HepG2 (cell line): ENCODE data around the gene INF2. TPM values are rescaled to one million over a fixed set of nuclear protein-coding genes. Genes with fewer than 3 reads are reported as not detected.
A peak's percentile ranks its signal among the peaks of the same experiment; 100 is the strongest.

Experiments used
- AGO2 ChIP-seq: fragments of 200-400 bp; formaldehyde crosslinking; optimal IDR thresholded peaks from 2 replicates; pipeline ENCODE3; 2017; ENCODE audit warnings: mild to moderate bottlenecking, low read depth, low read length, moderate library complexity
- ATF1 ChIP-seq: IDR thresholded peaks from 2 replicates; pipeline ENCODE4 v1.6.1; 2016; ENCODE audit warnings: mild to moderate bottlenecking, control low read depth
- GLI4 ChIP-seq: sonication (generic); formaldehyde crosslinking; IDR thresholded peaks from 2 replicates; pipeline ENCODE4 v1.5.1; 2020; ENCODE audit warnings: missing genetic modification reagents, mild to moderate bottlenecking, moderate library complexity, borderline replicate concordance
- HES4 ChIP-seq: sonication (generic); formaldehyde crosslinking; IDR thresholded peaks from 2 replicates; pipeline ENCODE4 v1.9.0; 2021; ENCODE audit warnings: mild to moderate bottlenecking, missing genetic modification reagents, borderline replicate concordance
- HOMEZ ChIP-seq: IDR thresholded peaks from 2 replicates; pipeline ENCODE4 v1.6.1; 2016; ENCODE audit warnings: low read depth
- HOXA3 ChIP-seq: sonication (generic); formaldehyde crosslinking; IDR thresholded peaks from 2 replicates; pipeline ENCODE4 v1.5.0; 2020; ENCODE audit warnings: missing genetic modification reagents
- MAZ ChIP-seq, 2 experiments: sonication (generic) in 1 of 2; formaldehyde crosslinking in 1 of 2; IDR thresholded peaks; 2 replicates each; pipeline versions ENCODE4 v1.5.0 to v1.6.1; 2012 to 2020; ENCODE audit warnings: low read depth in 2 of 2, mild to moderate bottlenecking in 2 of 2, borderline replicate concordance in 1 of 2, improper control_type of control experiment in 1 of 2, low read length in 1 of 2, missing genetic modification reagents in 1 of 2, moderate library complexity in 1 of 2
- MTA1 ChIP-seq: sonication (generic); formaldehyde crosslinking; IDR thresholded peaks from 2 replicates; pipeline ENCODE4 v1.4.0; 2020; ENCODE audit warnings: missing genetic modification reagents, mild to moderate bottlenecking, borderline replicate concordance
- MXI1 ChIP-seq: IDR thresholded peaks from 3 replicates; pipeline ENCODE4 v1.6.1; 2012; ENCODE audit warnings: low read depth, low read length, inconsistent platforms, borderline replicate concordance
- NFE2L1 ChIP-seq: sonication (generic); formaldehyde crosslinking; IDR thresholded peaks from 2 replicates; pipeline ENCODE4 v1.4.0; 2020; ENCODE audit warnings: missing genetic modification reagents, mild to moderate bottlenecking, borderline replicate concordance
- PITX1 ChIP-seq: sonication (generic); formaldehyde crosslinking; IDR thresholded peaks from 2 replicates; pipeline ENCODE4 v1.5.1; 2020; ENCODE audit warnings: mild to moderate bottlenecking, missing genetic modification reagents
- THAP7 ChIP-seq: sonication (generic); formaldehyde crosslinking; IDR thresholded peaks from 2 replicates; pipeline ENCODE4 v1.8.1; 2023; ENCODE audit warnings: mild to moderate bottlenecking, missing genetic modification reagents
- TRIM24 ChIP-seq: sonication (generic); formaldehyde crosslinking; IDR thresholded peaks from 2 replicates; pipeline ENCODE4 v1.8.0; 2022; ENCODE audit warnings: mild to moderate bottlenecking, missing genetic modification reagents
- ZBTB14 ChIP-seq: sonication (generic); formaldehyde crosslinking; IDR thresholded peaks from 2 replicates; pipeline ENCODE4 v1.4.0; 2020; ENCODE audit warnings: missing genetic modification reagents
- ZBTB25 ChIP-seq: IDR thresholded peaks from 2 replicates; pipeline ENCODE4 v1.6.1; 2018; ENCODE audit warnings: missing genetic modification reagents
- ZBTB42 ChIP-seq: sonication (generic); formaldehyde crosslinking; IDR thresholded peaks from 2 replicates; pipeline ENCODE4 v1.5.0; 2020; ENCODE audit warnings: mild to moderate bottlenecking, missing genetic modification reagents
- ZIK1 ChIP-seq: sonication (generic); formaldehyde crosslinking; IDR thresholded peaks from 2 replicates; pipeline ENCODE4 v1.5.0; 2020; ENCODE audit warnings: mild to moderate bottlenecking, low read depth, missing genetic modification reagents, borderline replicate concordance
- polyA plus RNA-seq, 8 experiments: library from polyadenylated mRNA; depleted of rRNA in 3 of 8; stranded (reverse) in 7 of 8; unstranded in 1 of 8; fragments of >200 nt; fragmentation: Illumina TruSeq in 4 of 8; extraction: Trizol in 4 of 8; gene quantifications; 2 replicates each; pipeline versions ENCODE4 v1.2.1 to v1.2.3, GENCODE V29; 2011 to 2016; ENCODE audit warnings: low read depth in 4 of 8, missing spikeins in 1 of 8, mixed read lengths in 1 of 8; ENCODE audit not compliant: insufficient read depth in 1 of 8
- total RNA-seq, 5 experiments: library from RNA; depleted of rRNA; stranded (reverse); fragments of >200 nt; fragmentation: Illumina TruSeq; extraction: Trizol; gene quantifications; 2 replicates each; pipeline ENCODE4 v1.2.3, GENCODE V29; 2016; ENCODE audit warnings: low read depth in 1 of 5

Gene INF2
- total and polyA plus RNA-seq, 2 of the 13 experiments (the other 11 are each of a cell fraction or from before 2014, with no cell fraction given), result 16.4 to 26.4 TPM

GRCh38 chr14:104689881-104690711 is 678 bp downstream of the INF2 start (continued):
- 0 out of 3 replicates have a peak, but pooled peaks have one; percentile 3 for TF ChIP-seq MXI1
- peak; percentile 29; the same call in 1 of the 2 replicates for TF ChIP-seq MTA1 (CRISPR knock-in tag)
- peak; percentile 78; the same call in 1 of the 2 replicates for TF ChIP-seq GLI4 (CRISPR knock-in tag)
- no peak for TF ChIP-seq ATF1 (CRISPR knock-in tag)
- no peak for TF ChIP-seq NFE2L1 (CRISPR knock-in tag)
- TF ChIP-seq AGO2, result peak; percentile 18
- no peak for TF ChIP-seq ZBTB25 (CRISPR knock-in tag)
- TF ChIP-seq HOMEZ (CRISPR knock-in tag), result no peak
- no peak for TF ChIP-seq ZBTB42 (CRISPR knock-in tag)
- 0 out of 2 replicates have a peak, but pooled peaks have one; percentile 23 for TF ChIP-seq THAP7 (CRISPR knock-in tag)
- 0 out of 2 replicates have a peak, but pooled peaks have one; percentile 5 for TF ChIP-seq HOXA3 (CRISPR knock-in tag)
- TF ChIP-seq ZIK1 (CRISPR knock-in tag), result 0 out of 2 replicates have a peak, but pooled peaks have one; percentile 10
- no peak for TF ChIP-seq MAZ (IDR thresholded peaks at IDR 0.05; ENCODE audit: borderline replicate concordance, low read depth, low read length)
- TF ChIP-seq MAZ (CRISPR knock-in tag; IDR thresholded peaks at IDR 0.05; ENCODE audit: low read depth), result no peak; the same call in 1 of the 2 replicates
- TF ChIP-seq ZBTB14, result no peak
- TF ChIP-seq PITX1 (CRISPR knock-in tag), result no peak
- peak; percentile 14; the same call in 1 of the 2 replicates for TF ChIP-seq HES4 (CRISPR knock-in tag)
- TF ChIP-seq TRIM24, result no peak
